Activated CD4-positive, CD25-positive, alpha-beta regulatory T cell treated with anti-CD3 and anti-CD28 coated beads, Interleukin-2, amount 50 U/mL, for 72 hours (primary cell): ENCODE results near the gene CCDC192.
"Not testable (repeated sequence)": the region's sequence is repeated elsewhere in the genome, so short reads cannot be mapped to it uniquely, and the experiment has no call there.

Source experiments
- DNase-seq: peaks from one replicate; pipeline ENCODE4 v3.0.0; 2021

The CCDC192 gene

GRCh38 chr5:127700237-127700766, 2.9 kb upstream of the CCDC192 start:
- no peak for DNase-seq

GRCh38 chr5:127702434-127702833, 757 bp upstream of the CCDC192 start:
- DNase-seq = no peak

GRCh38 chr5:127705120-127705892, 2.1 kb downstream of the CCDC192 start:
- DNase-seq = no peak

- no peak for DNase-seq
These were observed 3.5 kb downstream of the CCDC192 start for GRCh38 chr5:127706691-127707090.

GRCh38 chr5:127707209-127707608, 4.0 kb downstream of the CCDC192 start:
- no peak for DNase-seq

- not testable (repeated sequence) for DNase-seq
These were observed 9.9 kb downstream of the CCDC192 start for GRCh38 chr5:127713083-127713482.

- DNase-seq = no peak
These were observed 15.0 kb downstream of the CCDC192 start for GRCh38 chr5:127718181-127718580.

GRCh38 chr5:127723571-127723970, 20.4 kb downstream of the CCDC192 start:
- no peak for DNase-seq

- DNase-seq = no peak
These were observed 22.5 kb downstream of the CCDC192 start for GRCh38 chr5:127725673-127726072.

- no peak for DNase-seq
These were observed 29.8 kb downstream of the CCDC192 start for GRCh38 chr5:127732963-127733362.

GRCh38 chr5:127739348-127739747, 36.2 kb downstream of the CCDC192 start:
- DNase-seq = not testable (repeated sequence)

GRCh38 chr5:127739807-127740384, 36.7 kb downstream of the CCDC192 start:
- no peak for DNase-seq

GRCh38 chr5:127741412-127741811, 38.2 kb downstream of the CCDC192 start:
- no peak for DNase-seq

- no peak for DNase-seq
These were observed 41.0 kb downstream of the CCDC192 start for GRCh38 chr5:127744241-127744640.

- DNase-seq = no peak
These were observed 43.6 kb downstream of the CCDC192 start for GRCh38 chr5:127746756-127747155.

- DNase-seq = not testable (repeated sequence)
These were observed 49.5 kb downstream of the CCDC192 start for GRCh38 chr5:127752503-127753265.

GRCh38 chr5:127754259-127754658, 51.1 kb downstream of the CCDC192 start:
- DNase-seq = no peak

GRCh38 chr5:127754706-127755105, 51.5 kb downstream of the CCDC192 start:
- DNase-seq = no peak

- no peak for DNase-seq
These were observed 54.4 kb downstream of the CCDC192 start for GRCh38 chr5:127757576-127757975.

- no peak for DNase-seq
These were observed 55.6 kb downstream of the CCDC192 start for GRCh38 chr5:127758766-127759283.

- DNase-seq = no peak
These were observed 58.7 kb downstream of the CCDC192 start for GRCh38 chr5:127761869-127762268.

- DNase-seq = no peak
These were observed 59.2 kb downstream of the CCDC192 start for GRCh38 chr5:127762412-127762811.

- no peak for DNase-seq
These were observed 63.6 kb downstream of the CCDC192 start for GRCh38 chr5:127766676-127767335.
